Smooth muscle cell (in vitro differentiated cells): ENCODE results near the gene ACOX3. TPM values are rescaled to one million over a fixed set of nuclear protein-coding genes. Genes with fewer than 3 reads are reported as not detected.

ENCODE experiments used
- DNase-seq: peaks from one replicate; lab custom pipeline; 2025; ENCODE audit not compliant: unreplicated experiment; lab: John Stamatoyannopoulos, UW
- H2AFZ ChIP-seq: fragments of 200-600 bp; sonication (generic); 2 replicates; pipeline ENCODE4 v1.6.0; 2016; ENCODE audit warnings: antibody characterized with exemption, low read depth, mild to moderate bottlenecking
- H3F3A ChIP-seq: fragments of 200-600 bp; sonication (generic); 2 replicates; pipeline ENCODE4 v1.6.0; 2017; ENCODE audit warnings: antibody characterized with exemption, low read depth
- H3K27ac ChIP-seq: fragments of 200-600 bp; sonication (generic); 2 replicates; pipeline ENCODE4 v1.5.1; 2016; ENCODE audit warnings: low read depth, mild to moderate bottlenecking
- H3K27me3 ChIP-seq: fragments of 200-600 bp; sonication (generic); 2 replicates; pipeline ENCODE4 v1.6.1; 2016; ENCODE audit warnings: low read depth, mild to moderate bottlenecking
- H3K36me3 ChIP-seq: fragments of 200-600 bp; sonication (generic); 2 replicates; pipeline ENCODE4 v1.5.1; 2016; ENCODE audit warnings: low read depth
- H3K4me1 ChIP-seq: fragments of 200-600 bp; sonication (generic); 2 replicates; pipeline ENCODE4 v1.5.1; 2016; ENCODE audit warnings: low read depth
- H3K4me2 ChIP-seq: fragments of 200-600 bp; sonication (generic); 2 replicates; pipeline ENCODE4 v1.6.0; 2016; ENCODE audit warnings: mild to moderate bottlenecking
- H3K4me3 ChIP-seq: fragments of 200-600 bp; sonication (generic); 2 replicates; pipeline ENCODE4 v1.5.1; 2016; ENCODE audit warnings: mild to moderate bottlenecking
- H3K79me2 ChIP-seq: fragments of 200-600 bp; sonication (generic); 2 replicates; pipeline ENCODE4 v1.6.0; 2016; ENCODE audit warnings: low read depth, mild to moderate bottlenecking
- H3K9ac ChIP-seq: fragments of 200-600 bp; sonication (generic); 2 replicates; pipeline ENCODE4 v1.6.0; 2016; ENCODE audit warnings: low read depth
- H3K9me3 ChIP-seq: fragments of 200-600 bp; sonication (generic); replicated peaks from 2 replicates; pipeline ENCODE4 v1.5.1; 2016; ENCODE audit warnings: low read depth
- H4K20me1 ChIP-seq: fragments of 200-600 bp; sonication (generic); 2 replicates; pipeline ENCODE4 v1.6.0; 2016; ENCODE audit warnings: low read depth
- WGBS: methylation state at CpG from one replicate; pipeline ENCODE4 v1.1.7; 2016; ENCODE audit warnings: low lambda C conversion rate; 5-methylcytosine and 5-hydroxymethylcytosine counted together
- polyA plus RNA-seq: library from polyadenylated mRNA; unstranded; fragments of >200 nt; fragmentation: Nextera tagmentation; extraction: Ambion mirVana; gene quantifications from 2 replicates; pipeline ENCODE4 v1.2.1, GENCODE V29; 2016
- small RNA-seq: library from RNA; depleted of rRNA; stranded (forward); fragments of <200 nt; gene quantifications from one replicate; pipeline ENCODE3, GENCODE V24; 2014
- total RNA-seq: library from RNA; depleted of rRNA; stranded (reverse); fragments of >200 nt; gene quantifications from 2 replicates; pipeline ENCODE4 v1.2.3, GENCODE V29; 2014
- TF ChIP-seq, protein P1 (sequence below): fragments of 200-600 bp; sonication (generic); IDR thresholded peaks from 2 replicates; pipeline ENCODE4 v1.5.1; 2017; ENCODE audit warnings: borderline replicate concordance, mild to moderate bottlenecking, antibody characterized with exemption; ENCODE audit not compliant: insufficient read depth, poor library complexity, severe bottlenecking

The ACOX3 gene
- total and polyA plus RNA-seq, 2 experiments from 2014 or later = 25.0 to 27.9 TPM

DNA sequence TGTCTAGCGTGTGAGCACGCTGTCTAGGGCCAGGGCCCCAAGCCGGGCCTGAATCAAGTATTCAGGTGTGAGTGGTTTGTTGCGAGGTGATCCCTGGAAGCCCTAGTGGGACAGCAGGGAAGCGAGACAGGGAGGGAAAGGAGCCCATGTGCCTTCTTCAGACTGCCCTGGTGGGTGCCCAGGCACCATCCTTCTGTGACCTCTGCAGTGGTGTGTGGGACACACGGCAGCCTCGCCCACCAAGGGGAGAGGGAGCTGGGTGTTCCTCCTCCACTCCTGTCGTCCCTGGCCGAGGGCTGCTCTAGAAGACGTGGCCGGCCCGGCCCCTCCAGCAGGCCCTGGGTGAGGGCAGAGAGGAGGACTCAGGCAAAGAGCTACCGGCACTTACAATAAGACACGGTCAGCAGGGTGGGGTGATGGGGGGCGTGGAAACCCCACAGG is 123.6 kb downstream of the ACOX3 start:
- H3K4me2 ChIP-seq = no peak overlapping the region
- no peak overlapping the region for H3K27ac ChIP-seq
- DNase-seq = no peak
- H3F3A ChIP-seq = peaks cover 3% of the 10 kb centered on the region
- peaks cover 5% of the 10 kb centered on the region for H3K4me1 ChIP-seq
- TF ChIP-seq, protein P1, sequence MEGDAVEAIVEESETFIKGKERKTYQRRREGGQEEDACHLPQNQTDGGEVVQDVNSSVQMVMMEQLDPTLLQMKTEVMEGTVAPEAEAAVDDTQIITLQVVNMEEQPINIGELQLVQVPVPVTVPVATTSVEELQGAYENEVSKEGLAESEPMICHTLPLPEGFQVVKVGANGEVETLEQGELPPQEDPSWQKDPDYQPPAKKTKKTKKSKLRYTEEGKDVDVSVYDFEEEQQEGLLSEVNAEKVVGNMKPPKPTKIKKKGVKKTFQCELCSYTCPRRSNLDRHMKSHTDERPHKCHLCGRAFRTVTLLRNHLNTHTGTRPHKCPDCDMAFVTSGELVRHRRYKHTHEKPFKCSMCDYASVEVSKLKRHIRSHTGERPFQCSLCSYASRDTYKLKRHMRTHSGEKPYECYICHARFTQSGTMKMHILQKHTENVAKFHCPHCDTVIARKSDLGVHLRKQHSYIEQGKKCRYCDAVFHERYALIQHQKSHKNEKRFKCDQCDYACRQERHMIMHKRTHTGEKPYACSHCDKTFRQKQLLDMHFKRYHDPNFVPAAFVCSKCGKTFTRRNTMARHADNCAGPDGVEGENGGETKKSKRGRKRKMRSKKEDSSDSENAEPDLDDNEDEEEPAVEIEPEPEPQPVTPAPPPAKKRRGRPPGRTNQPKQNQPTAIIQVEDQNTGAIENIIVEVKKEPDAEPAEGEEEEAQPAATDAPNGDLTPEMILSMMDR = no peak
- 96% methylated on average over 15 of the region's 15 CpGs for WGBS
- H3K36me3 ChIP-seq = no peaks in the 10 kb centered on the region
- H3K9me3 ChIP-seq = no peaks in the 10 kb centered on the region
- H3K27me3 ChIP-seq = no peaks in the 10 kb centered on the region
- no peak overlapping the region for H3K4me3 ChIP-seq
- H3K9ac ChIP-seq = no peak overlapping the region
- H3K79me2 ChIP-seq = no peaks in the 10 kb centered on the region
- H4K20me1 ChIP-seq = no peaks in the 10 kb centered on the region
- no peak overlapping the region for H2AFZ ChIP-seq

Small RNA genes lying within 50 kb of the gene (small RNA-seq; reads per million reads assigned to genes)
- gene RNA5SP152 = 1.00 reads per million, percentile 30 among the genes with 10 or more reads in this experiment

Other genes starting within 250 kb of the ACOX3 start
- gene SH3TC1, start 241.4 kb downstream of the ACOX3 start, total RNA-seq = 7.8 TPM in 2 replicates
- gene SH3TC1, start 241.4 kb downstream of the ACOX3 start, polyA plus RNA-seq = 12.1 and 17.7 TPM in 2 replicates
- 77.7 and 94.9 TPM in 2 replicates for gene HTRA3, start 171.0 kb downstream of the ACOX3 start, total RNA-seq
- 189 and 227 TPM in 2 replicates for gene HTRA3, start 171.0 kb downstream of the ACOX3 start, polyA plus RNA-seq
- 16.6 and 18.7 TPM in 2 replicates for gene TRMT44, start 54 bp upstream of the ACOX3 start, total RNA-seq
- gene TRMT44, start 54 bp upstream of the ACOX3 start, polyA plus RNA-seq = 5.0 and 8.4 TPM in 2 replicates
- not detected in 2 replicates for gene GPR78, start 139.7 kb upstream of the ACOX3 start, total RNA-seq
- 0.05 and 0.48 TPM in 2 replicates for gene GPR78, start 139.7 kb upstream of the ACOX3 start, polyA plus RNA-seq
- 10.9 and 12.0 TPM in 2 replicates for gene CPZ, start 152.0 kb upstream of the ACOX3 start, total RNA-seq
- 33.9 and 35.9 TPM in 2 replicates for gene CPZ, start 152.0 kb upstream of the ACOX3 start, polyA plus RNA-seq